ENCODE results near the gene ZNF354C. TPM values are rescaled to one million over a fixed set of nuclear protein-coding genes. Genes with fewer than 3 reads are reported as not detected.
"Not testable (repeated sequence)": the region's sequence is repeated elsewhere in the genome, so short reads cannot be mapped to it uniquely, and the experiment has no call there.

Gene ZNF354C
- total RNA-seq, 2 experiments from 2014 or later: 6.8 to 7.5 TPM

DNA sequence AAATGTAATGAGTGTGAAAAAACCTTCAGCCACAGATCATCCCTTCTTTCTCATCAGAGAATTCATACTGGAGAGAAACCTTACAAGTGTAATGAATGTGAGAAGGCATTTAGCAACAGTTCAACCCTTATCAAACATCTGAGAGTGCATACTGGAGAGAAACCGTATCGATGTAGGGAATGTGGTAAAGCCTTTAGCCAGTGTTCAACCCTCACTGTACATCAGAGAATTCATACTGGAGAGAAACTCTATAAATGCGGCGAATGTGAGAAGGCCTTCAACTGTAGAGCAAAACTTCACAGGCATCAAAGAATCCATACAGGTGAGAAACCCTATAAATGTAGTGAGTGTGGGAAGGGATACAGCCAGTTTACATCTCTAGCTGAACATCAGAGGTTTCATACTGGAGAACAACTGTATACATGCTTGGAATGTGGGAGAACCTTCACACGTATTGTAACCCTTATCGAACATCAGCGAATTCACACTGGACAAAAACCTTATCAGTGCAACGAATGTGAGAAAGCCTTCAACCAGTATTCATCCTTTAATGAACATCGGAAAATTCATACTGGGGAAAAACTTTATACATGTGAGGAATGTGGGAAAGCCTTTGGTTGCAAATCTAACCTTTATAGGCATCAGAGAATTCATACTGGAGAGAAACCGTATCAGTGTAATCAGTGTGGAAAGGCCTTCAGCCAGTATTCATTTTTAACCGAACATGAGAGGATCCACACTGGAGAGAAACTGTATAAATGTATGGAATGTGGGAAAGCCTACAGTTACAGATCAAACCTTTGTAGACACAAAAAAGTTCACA, 19.2 kb downstream of the ZNF354C start:
- CTCF ChIA-PET: no interaction called here
- Mint-ChIP-seq H3K36me3 (ENCODE audit: low read depth) (peaks cover 65% of the 10 kb centered on the region), H3K9me3 (ENCODE audit: insufficient read depth) (peaks cover 70% of the 10 kb centered on the region), H3K27me3 (ENCODE audit: low read depth) (no peaks in the 10 kb centered on the region), H3K4me1 (ENCODE audit: low read depth) (no peaks in the 10 kb centered on the region), H3K27ac (no peak overlapping the region), H3K4me3 (no peak overlapping the region)
- POLR2A ChIA-PET: no interaction called here
- DNase-seq: no peak
- ATAC-seq: no peak

DNA sequence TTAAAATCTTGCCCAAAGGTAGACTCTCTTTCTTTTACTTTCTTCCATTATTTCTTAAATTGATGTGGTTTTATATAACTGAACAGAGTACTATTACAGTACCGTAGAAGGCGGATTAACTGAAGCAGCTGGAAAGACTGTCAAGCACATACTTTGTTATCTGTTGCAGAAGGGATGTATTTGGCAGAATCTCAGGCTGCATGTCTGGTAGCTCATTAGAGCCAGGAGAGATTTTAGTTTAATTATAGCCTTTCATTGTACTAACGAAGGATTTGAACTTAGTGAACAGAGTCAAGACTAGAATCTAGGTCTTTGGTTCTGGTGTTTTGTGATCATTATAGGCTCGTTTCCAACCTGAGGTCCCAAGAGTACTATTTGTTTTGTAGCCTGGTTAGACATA, 20.6 kb downstream of the ZNF354C start:
- no peak for DNase-seq
- Mint-ChIP-seq H3K36me3 (ENCODE audit: low read depth) (peaks cover 57% of the 10 kb centered on the region), H3K27ac (no peak overlapping the region), H3K4me1 (ENCODE audit: low read depth) (no peaks in the 10 kb centered on the region), H3K9me3 (ENCODE audit: insufficient read depth) (peaks cover 69% of the 10 kb centered on the region), H3K27me3 (ENCODE audit: low read depth) (no peaks in the 10 kb centered on the region), H3K4me3 (no peak overlapping the region)
- ChIA-PET CTCF (no interaction called here), POLR2A (no interaction called here)
- ATAC-seq: no peak

GRCh38 chr5:179089502-179089901, 29.3 kb downstream of the ZNF354C start:
- DNase-seq (no peak), ATAC-seq (no peak)
- no peaks in the 10 kb centered on the region for H3K27me3 Mint-ChIP-seq (ENCODE audit: low read depth)
- POLR2A ChIA-PET: no interaction called here
- no peaks in the 10 kb centered on the region for H3K36me3 Mint-ChIP-seq (ENCODE audit: low read depth)
- CTCF ChIA-PET: no interaction called here
- H3K4me3 Mint-ChIP-seq: no peak overlapping the region
- H3K9me3 Mint-ChIP-seq (ENCODE audit: insufficient read depth): peaks cover 62% of the 10 kb centered on the region
- no peaks in the 10 kb centered on the region for H3K4me1 Mint-ChIP-seq (ENCODE audit: low read depth)
- no peak overlapping the region for H3K27ac Mint-ChIP-seq

- H3K4me3 Mint-ChIP-seq; DNase-seq; ATAC-seq; H3K4me1 Mint-ChIP-seq (ENCODE audit: low read depth); H3K27ac Mint-ChIP-seq; POLR2A ChIA-PET; CTCF ChIA-PET; H3K27me3 Mint-ChIP-seq (ENCODE audit: low read depth); H3K36me3 Mint-ChIP-seq (ENCODE audit: low read depth): not testable (repeated sequence)
- H3K9me3 Mint-ChIP-seq (ENCODE audit: insufficient read depth): peaks cover 31% of the 10 kb centered on the region
Measured at GRCh38 chr5:179101282-179101681, 41.1 kb downstream of the ZNF354C start.

- no peaks in the 10 kb centered on the region for H3K36me3 Mint-ChIP-seq (ENCODE audit: low read depth)
- ChIA-PET CTCF (no interaction called here), POLR2A (no interaction called here)
- ATAC-seq: no peak
- H3K4me3 Mint-ChIP-seq: no peak overlapping the region
- peaks cover 30% of the 10 kb centered on the region for H3K9me3 Mint-ChIP-seq (ENCODE audit: insufficient read depth)
- no peaks in the 10 kb centered on the region for H3K27me3 Mint-ChIP-seq (ENCODE audit: low read depth)
- no peaks in the 10 kb centered on the region for H3K4me1 Mint-ChIP-seq (ENCODE audit: low read depth)
- DNase-seq: no peak
- H3K27ac Mint-ChIP-seq: no peak overlapping the region
Measured at GRCh38 chr5:179110528-179110927, 50.4 kb downstream of the ZNF354C start.

GRCh38 chr5:179111267-179112207, 51.4 kb downstream of the ZNF354C start:
- POLR2A ChIA-PET: no interaction called here
- H3K27me3 Mint-ChIP-seq (ENCODE audit: low read depth): no peaks in the 10 kb centered on the region
- CTCF ChIA-PET: no interaction called here
- no peak overlapping the region for H3K27ac Mint-ChIP-seq
- H3K4me1 Mint-ChIP-seq (ENCODE audit: low read depth): no peaks in the 10 kb centered on the region
- peaks cover 30% of the 10 kb centered on the region for H3K9me3 Mint-ChIP-seq (ENCODE audit: insufficient read depth)
- no peak overlapping the region for H3K4me3 Mint-ChIP-seq
- H3K36me3 Mint-ChIP-seq (ENCODE audit: low read depth): no peaks in the 10 kb centered on the region
- DNase-seq (peak; percentile 9), ATAC-seq (no peak)

GRCh38 chr5:179112469-179113142, 52.4 kb downstream of the ZNF354C start:
- peaks cover 23% of the 10 kb centered on the region for H3K9me3 Mint-ChIP-seq (ENCODE audit: insufficient read depth)

DNA sequence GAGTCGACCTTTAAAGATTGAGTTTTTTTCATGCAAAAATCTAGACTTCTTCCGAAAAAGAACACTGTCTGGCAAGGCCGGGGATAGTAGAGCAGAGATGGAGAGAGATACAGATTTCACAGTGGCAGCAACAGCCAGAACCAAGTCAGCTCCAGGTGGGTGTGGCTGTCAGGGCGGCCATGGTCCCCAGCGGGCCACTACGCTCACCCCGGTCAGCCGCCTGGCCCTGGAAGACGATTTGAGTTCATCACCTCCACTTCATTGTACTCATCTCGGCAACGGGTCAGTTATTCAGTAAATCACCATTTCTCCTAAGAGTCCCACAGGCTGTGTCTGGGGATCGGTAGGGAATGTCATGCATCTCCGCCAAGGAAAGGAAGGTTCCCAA, 53.0 kb downstream of the ZNF354C start:
- Mint-ChIP-seq H3K4me3 (no peak overlapping the region), H3K36me3 (ENCODE audit: low read depth) (no peaks in the 10 kb centered on the region), H3K27me3 (ENCODE audit: low read depth) (no peaks in the 10 kb centered on the region), H3K9me3 (ENCODE audit: insufficient read depth) (peaks cover 21% of the 10 kb centered on the region), H3K27ac (no peak overlapping the region), H3K4me1 (ENCODE audit: low read depth) (no peaks in the 10 kb centered on the region)
- no peak for ATAC-seq
- peak; percentile 4 for DNase-seq
- POLR2A ChIA-PET: no interaction called here
- CTCF ChIA-PET: no interaction called here

More at GRCh38 chr5:179112469-179113142, 52.4 kb downstream of the ZNF354C start:
- POLR2A ChIA-PET: no interaction called here
- no peaks in the 10 kb centered on the region for H3K27me3 Mint-ChIP-seq (ENCODE audit: low read depth)
- no peak overlapping the region for H3K4me3 Mint-ChIP-seq
- H3K36me3 Mint-ChIP-seq (ENCODE audit: low read depth): no peaks in the 10 kb centered on the region
- peak; percentile 9 for DNase-seq
- H3K27ac Mint-ChIP-seq: no peak overlapping the region
- no peaks in the 10 kb centered on the region for H3K4me1 Mint-ChIP-seq (ENCODE audit: low read depth)
- ATAC-seq: no peak
- CTCF ChIA-PET: no interaction called here

DNA sequence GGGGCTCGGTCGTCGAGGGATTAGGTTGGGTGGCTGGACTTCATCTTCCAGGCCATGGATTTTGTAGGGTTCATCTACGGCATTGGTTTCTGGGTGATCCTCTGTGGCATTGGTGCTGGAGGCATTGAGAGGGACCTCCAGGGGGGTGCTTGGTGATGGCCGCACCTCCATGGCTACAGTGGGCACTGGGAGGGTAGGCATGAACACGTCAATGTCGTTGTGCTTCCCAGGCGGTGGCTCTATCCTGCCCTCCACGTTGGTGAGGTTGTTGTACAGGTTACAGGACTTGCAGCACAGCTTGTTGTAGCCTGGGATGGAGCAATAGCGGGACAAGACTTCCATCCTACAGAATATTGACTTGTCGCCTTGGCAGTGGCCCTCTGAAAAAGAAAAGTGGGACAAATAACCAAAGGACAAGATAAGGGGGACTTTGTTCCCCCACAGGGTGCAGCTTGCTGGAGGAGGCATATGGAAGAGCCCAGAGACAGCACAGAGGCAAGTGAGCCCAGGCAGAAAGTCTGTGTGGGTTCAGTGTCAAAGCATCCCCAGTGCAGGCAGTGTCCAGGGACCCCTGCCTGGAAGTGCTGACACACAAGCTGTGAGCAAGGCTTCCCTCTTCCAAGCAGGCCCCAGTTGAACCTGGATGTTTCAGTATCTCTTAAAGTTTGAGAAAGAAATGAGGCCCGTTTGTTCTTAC, 53.9 kb downstream of the ZNF354C start:
- Mint-ChIP-seq H3K27ac (no peak overlapping the region), H3K9me3 (ENCODE audit: insufficient read depth) (peaks cover 21% of the 10 kb centered on the region), H3K36me3 (ENCODE audit: low read depth) (no peaks in the 10 kb centered on the region), H3K4me3 (no peak overlapping the region), H3K27me3 (ENCODE audit: low read depth) (no peaks in the 10 kb centered on the region), H3K4me1 (ENCODE audit: low read depth) (no peaks in the 10 kb centered on the region)
- ChIA-PET POLR2A (no interaction called here), CTCF (no interaction called here)
- ATAC-seq (no peak), DNase-seq (peak; percentile 14)

- H3K4me3 Mint-ChIP-seq: no peak overlapping the region
- ATAC-seq (no peak), DNase-seq (no peak)
- CTCF ChIA-PET: no interaction called here
- no peaks in the 10 kb centered on the region for H3K27me3 Mint-ChIP-seq (ENCODE audit: low read depth)
- H3K36me3 Mint-ChIP-seq (ENCODE audit: low read depth): no peaks in the 10 kb centered on the region
- H3K27ac Mint-ChIP-seq: no peak overlapping the region
- H3K4me1 Mint-ChIP-seq (ENCODE audit: low read depth): no peaks in the 10 kb centered on the region
- POLR2A ChIA-PET: no interaction called here
- peaks cover 22% of the 10 kb centered on the region for H3K9me3 Mint-ChIP-seq (ENCODE audit: insufficient read depth)
Measured at GRCh38 chr5:179114756-179115155, 54.6 kb downstream of the ZNF354C start.

GRCh38 chr5:179115307-179115706, 55.1 kb downstream of the ZNF354C start:
- CTCF ChIA-PET: no interaction called here
- no peaks in the 10 kb centered on the region for H3K4me1 Mint-ChIP-seq (ENCODE audit: low read depth)
- POLR2A ChIA-PET: no interaction called here
- H3K9me3 Mint-ChIP-seq (ENCODE audit: insufficient read depth): peaks cover 27% of the 10 kb centered on the region
- H3K36me3 Mint-ChIP-seq (ENCODE audit: low read depth): no peaks in the 10 kb centered on the region
- peak; percentile 12 for DNase-seq
- H3K27me3 Mint-ChIP-seq (ENCODE audit: low read depth): no peaks in the 10 kb centered on the region
- no peak overlapping the region for H3K4me3 Mint-ChIP-seq
- no peak overlapping the region for H3K27ac Mint-ChIP-seq
- no peak for ATAC-seq

All from activated CD8-positive, alpha-beta T cell treated with anti-CD3 and anti-CD28 coated beads, Interleukin-2, amount 10 ng/mL, durations not matched to agents 7 days and 5 days (primary cell).